T-helper 9 cell (primary cell): ENCODE measurements around the gene PIF1.
A peak's percentile ranks its signal among the peaks of the same experiment; 100 is the strongest.
"Not testable (repeated sequence)": the region's sequence is repeated elsewhere in the genome, so short reads cannot be mapped to it uniquely, and the experiment has no call there.

Experiments used
- DNase-seq: peaks from one replicate; pipeline ENCODE4 v3.0.0-alpha.2; 2020

The PIF1 gene

GRCh38 chr15:64847448-64847847, 22.0 kb upstream of the PIF1 start:
- no peak for DNase-seq

GRCh38 chr15:64847016-64847415, 21.6 kb upstream of the PIF1 start:
- DNase-seq, result no peak

- no peak for DNase-seq
Measured at GRCh38 chr15:64845831-64846595, 20.6 kb upstream of the PIF1 start.

GRCh38 chr15:64845183-64845611, 19.8 kb upstream of the PIF1 start:
- DNase-seq, result no peak

GRCh38 chr15:64844576-64845145, 19.2 kb upstream of the PIF1 start:
- DNase-seq, result no peak

GRCh38 chr15:64843991-64844390, 18.5 kb upstream of the PIF1 start:
- DNase-seq, result no peak

GRCh38 chr15:64842986-64843561, 17.6 kb upstream of the PIF1 start:
- DNase-seq, result no peak

GRCh38 chr15:64842096-64842939, 16.9 kb upstream of the PIF1 start:
- no peak for DNase-seq

- peak; percentile 88 for DNase-seq
Measured at GRCh38 chr15:64841344-64842095, 16.1 kb upstream of the PIF1 start, which contains the start of gene PLEKHO2. TSS of gene PLEKHO2 (plus strand) at chr15:64841915. CDS start at chr15:64842017, 102 bp downstream.

- no peak for DNase-seq
Measured at GRCh38 chr15:64841060-64841343, 15.6 kb upstream of the PIF1 start.

GRCh38 chr15:64837502-64837901, 12.1 kb upstream of the PIF1 start:
- DNase-seq, result no peak

- DNase-seq, result no peak
Measured at GRCh38 chr15:64836023-64836536, 10.6 kb upstream of the PIF1 start.

- DNase-seq, result no peak
Measured at GRCh38 chr15:64833690-64834089, 8.2 kb upstream of the PIF1 start.

GRCh38 chr15:64828985-64829384, 3.5 kb upstream of the PIF1 start:
- no peak for DNase-seq

- DNase-seq, result no peak
Measured at GRCh38 chr15:64824929-64825430, 467 bp downstream of the PIF1 start.

- DNase-seq, result no peak
Measured at GRCh38 chr15:64816452-64816851, 9.0 kb downstream of the PIF1 start.

- DNase-seq, result not testable (repeated sequence)
Measured at GRCh38 chr15:64814965-64815364, 10.5 kb downstream of the PIF1 start.

- not testable (repeated sequence) for DNase-seq
Measured at GRCh38 chr15:64814283-64814682, 11.2 kb downstream of the PIF1 start.

- no peak for DNase-seq
Measured at GRCh38 chr15:64813075-64813474, 12.4 kb downstream of the PIF1 start.

GRCh38 chr15:64810497-64811326, 14.7 kb downstream of the PIF1 start:
- DNase-seq, result no peak
